T-helper 1 cell (primary cell): Measurements from ENCODE around the gene ENTR1.

ENCODE experiments used
- DNase-seq, 5 donors: peaks; one replicate each; pipeline ENCODE4 v3.0.0-alpha.2; 2012 to 2020
- total RNA-seq, 4 donors: gene quantifications; one replicate each; lab custom pipeline; 2026; lab: John Stamatoyannopoulos, UW

The ENTR1 gene, protein sequence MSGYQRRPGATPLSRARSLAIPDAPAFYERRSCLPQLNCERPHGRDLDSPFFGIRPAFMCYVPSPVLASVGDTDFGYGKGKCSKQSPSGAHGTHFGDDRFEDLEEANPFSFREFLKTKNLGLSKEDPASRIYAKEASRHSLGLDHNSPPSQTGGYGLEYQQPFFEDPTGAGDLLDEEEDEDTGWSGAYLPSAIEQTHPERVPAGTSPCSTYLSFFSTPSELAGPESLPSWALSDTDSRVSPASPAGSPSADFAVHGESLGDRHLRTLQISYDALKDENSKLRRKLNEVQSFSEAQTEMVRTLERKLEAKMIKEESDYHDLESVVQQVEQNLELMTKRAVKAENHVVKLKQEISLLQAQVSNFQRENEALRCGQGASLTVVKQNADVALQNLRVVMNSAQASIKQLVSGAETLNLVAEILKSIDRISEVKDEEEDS
- total RNA-seq = 32.0 to 57.8 (median 44.7) reads per million in 4 donors

DNA sequence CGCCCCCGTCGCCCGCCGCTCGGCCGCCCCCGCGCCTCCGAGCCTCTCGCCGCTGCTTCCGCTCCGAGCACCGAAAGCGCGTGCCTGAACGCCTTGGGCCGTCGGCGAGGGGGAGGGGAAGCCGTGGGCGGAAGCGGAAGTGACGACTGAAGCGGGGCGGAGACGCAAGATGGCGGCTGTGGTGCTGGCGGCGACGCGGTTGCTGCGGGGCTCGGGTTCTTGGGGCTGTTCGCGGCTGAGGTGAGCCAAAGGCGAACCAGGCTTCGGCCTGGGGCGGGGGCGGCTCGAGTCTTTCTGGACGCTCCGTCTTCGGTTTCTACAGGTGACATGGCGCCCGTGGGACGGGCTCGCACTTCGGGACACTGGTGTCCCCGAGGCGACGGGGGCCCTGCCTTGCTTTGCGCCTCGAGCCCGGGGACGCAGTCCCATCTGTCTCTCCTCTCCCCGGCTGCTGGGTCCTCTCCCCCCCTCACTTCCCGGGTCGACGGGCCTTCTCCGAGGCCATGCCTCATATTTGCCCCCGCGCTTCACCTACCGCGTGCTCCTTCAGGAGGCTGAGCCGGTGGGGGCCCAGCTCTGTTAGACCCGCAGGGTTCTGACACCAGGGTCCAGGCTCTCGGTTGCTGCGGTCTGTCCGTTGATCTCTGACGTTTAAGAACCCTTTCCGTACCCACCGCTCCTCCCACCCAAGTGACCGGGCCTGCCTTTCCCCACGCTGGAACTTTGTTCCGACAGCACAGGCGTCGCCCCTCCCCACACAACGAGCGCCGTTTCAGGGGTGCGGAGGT, at the start of gene ENTR1, which contains the start of gene PMPCA:
ENTR1 (minus strand) TSS at position 115 of the 788 bp plus-strand sequence. CDS start 217 bp downstream, outside the sequence.
PMPCA (plus strand) TSS at position 159 of the 788 bp plus-strand sequence; CDS start at position 170, 11 bp downstream.
- peak; percentile 85 to 94 (median 91) for DNase-seq

DNA sequence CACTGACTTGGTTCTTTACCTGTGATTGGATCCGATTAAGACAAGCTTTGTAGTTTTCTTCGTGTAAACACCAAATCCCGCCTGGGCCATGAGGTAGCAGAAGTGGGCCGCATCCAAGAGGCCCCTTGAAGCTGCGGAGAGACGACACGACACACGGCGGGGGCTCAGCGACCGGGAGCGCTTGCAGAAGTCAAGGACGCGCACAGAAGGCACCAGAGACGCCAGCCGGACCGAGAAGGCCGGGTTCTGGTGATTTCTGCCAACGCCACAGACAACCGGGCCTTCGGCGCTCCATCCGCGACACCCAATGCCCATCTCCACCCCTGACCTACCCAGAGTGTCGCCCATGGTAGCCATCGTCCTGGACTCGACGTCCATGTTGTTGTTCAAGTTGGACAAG, 49.0 kb upstream of the ENTR1 start:
- no peak for DNase-seq

DNA sequence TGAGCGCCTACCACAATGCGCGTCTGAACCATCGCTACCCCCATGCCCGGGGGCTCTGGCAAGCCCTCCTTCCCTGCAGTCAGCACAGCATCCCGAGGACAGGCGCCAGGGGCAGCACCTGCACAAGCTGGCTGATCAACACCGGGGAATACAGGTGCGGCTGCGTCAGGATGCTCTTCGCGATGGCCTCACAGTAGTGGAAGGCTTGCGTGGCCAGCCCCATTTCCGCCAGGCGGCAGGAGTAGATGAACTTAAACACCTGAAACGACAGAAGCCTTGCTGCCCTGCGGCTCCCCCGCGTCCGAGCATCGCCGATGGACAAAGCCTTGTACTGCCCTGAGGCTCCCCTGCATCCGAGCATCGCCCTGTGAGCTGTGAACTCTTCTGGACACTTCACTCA, 46.9 kb upstream of the ENTR1 start:
- DNase-seq = no peak

DNA sequence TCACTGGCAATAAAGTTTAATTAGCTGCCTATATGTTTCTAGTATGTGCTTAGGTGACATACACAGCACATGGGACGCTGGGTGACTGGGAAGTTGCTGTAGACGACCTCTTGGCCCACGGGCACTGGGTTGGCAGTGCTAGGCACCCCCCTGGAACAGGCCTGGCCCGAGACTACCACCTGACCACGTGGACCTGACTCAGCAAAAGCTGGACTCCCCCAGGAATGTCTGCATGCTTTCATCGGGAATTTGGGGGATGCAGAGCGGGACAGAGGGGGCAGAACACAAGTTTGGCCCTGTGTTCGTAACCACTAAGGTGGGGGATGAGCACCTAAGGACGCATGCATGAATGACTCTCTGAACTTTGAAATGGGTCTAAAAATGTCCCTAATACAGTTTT, 45.8 kb upstream of the ENTR1 start:
- no peak for DNase-seq

DNA sequence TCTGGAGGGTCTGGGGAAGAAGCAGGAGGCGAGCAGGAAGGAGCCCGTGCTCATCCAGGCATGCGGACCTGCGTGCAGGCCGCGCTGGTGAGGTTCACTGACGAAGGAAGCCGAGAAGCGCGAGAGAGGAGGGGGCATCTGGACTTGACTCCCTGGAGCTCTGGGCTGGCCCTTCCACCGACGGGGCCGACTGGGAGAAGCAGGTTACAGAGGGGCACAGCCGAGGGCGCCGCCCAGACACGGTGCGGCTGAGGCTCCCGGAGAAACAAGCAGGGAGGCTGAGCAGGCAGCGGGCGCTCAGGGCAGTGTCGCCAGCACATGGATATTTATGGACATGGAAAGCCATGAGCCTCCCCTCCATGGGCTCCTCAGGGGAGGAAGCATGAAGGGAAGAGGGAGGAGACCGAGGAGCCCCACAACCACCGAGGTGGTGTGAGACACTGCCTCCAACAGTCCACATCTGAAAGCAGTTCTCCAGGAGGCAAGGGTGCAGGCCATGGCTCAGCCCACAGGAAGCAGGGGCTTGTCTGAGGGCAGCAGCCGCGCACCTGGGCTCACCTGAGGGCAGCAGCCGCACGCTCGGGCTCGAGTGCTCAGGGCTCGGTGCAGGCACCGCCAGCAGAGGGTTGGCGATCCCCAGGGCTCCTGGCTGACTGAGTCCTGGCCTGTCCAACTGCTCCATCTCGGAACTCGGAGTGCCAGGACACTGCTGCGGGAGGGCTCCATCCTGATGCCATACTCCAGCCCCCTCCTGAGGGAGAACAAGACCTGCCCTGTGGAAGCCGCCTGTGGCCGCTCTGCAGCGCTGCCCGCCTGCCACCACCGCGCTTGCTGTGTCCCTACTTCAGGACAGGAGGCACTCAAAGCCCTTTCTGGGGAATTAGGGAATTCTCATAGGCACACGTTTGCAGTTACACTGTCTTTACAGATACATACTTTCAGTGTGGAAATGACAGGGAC, 44.9 kb upstream of the ENTR1 start:
- no peak for DNase-seq

DNA sequence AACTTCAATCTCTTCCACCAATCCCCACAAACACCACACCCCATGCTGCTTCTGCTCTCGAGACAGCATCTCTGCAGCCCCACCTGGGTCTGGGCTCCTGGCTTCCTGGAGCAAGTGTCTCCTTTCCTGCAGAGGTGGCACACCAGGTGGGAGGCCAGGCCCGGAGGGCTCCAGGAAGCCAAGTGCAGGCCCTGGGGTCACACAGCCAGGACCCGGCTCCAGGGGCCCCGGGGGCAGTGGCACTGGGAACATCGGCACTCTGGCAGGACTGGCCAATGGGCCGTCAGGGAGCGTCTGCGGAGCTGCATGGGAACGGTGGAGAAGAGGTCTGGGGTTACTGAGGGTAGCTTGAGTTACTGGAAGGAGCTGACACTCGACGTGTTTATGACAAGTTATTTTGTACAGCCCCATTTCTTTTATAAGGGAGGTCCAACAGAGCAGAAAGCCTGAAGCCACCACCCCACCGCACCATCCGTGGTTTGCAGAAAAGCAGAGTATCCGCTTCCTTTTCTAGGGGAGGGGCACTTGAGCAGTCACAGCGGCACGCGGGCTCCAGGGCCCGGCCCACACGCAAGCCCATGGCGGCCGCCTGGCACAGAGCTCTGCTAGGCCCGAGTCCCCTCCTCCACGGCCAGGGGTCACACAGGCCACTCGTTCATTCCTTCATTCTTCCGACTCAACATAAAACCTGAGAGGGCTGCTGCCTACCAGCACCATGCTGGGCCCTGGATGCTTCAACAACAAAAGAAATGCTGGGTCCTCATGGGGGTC, 43.8 kb upstream of the ENTR1 start:
- DNase-seq = no peak

DNA sequence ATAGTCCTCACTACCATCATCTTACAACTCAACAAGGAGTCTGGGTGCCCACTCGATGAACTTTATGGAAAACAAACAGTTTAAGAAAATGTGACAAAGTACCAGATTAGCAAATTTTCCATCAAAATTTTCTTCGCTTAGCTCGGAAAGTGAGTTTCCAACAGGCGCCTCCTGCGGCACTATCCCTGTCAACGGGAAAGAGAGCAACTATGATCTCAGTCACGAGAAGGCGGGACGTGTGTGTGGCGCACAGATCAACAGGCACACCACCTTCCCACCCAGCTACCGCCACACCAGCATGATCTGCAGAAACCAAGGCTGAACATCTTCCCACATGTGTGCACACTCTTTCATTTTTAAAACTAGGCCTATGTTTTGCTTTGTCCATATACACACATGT, 42.9 kb upstream of the ENTR1 start:
- DNase-seq = no peak

DNA sequence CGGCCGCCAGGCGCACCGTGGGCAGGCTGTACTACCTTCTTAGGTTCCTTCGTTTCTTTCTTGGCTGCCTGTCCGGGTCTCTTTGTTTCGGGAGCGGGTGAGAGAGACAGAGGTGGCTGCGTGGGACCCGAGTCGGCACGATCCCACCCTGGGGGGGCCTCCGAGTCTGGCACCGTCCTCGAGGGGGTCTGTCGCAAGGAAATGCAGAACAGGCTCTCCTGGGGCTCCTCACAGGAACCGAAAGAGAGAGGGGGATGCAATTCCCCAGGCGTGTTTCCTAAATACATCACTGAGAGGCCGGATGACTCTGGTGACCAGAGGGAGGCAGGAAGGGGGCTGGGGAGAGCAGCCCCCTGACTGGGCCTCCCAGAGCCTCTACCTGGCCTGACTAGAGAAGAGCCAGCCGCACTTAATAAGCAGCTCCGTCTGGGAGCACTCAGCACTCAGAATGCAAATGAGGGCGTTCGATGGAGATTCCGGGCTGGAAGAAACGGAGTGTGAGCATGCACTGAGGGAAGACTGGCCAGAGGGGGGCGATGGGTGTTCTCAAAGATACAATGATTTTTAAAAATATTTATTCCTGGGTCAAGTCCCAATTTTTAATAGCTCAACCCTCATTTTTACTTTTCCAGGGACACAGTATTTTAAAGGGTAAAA, 40.9 kb upstream of the ENTR1 start:
- DNase-seq = no peak

DNA sequence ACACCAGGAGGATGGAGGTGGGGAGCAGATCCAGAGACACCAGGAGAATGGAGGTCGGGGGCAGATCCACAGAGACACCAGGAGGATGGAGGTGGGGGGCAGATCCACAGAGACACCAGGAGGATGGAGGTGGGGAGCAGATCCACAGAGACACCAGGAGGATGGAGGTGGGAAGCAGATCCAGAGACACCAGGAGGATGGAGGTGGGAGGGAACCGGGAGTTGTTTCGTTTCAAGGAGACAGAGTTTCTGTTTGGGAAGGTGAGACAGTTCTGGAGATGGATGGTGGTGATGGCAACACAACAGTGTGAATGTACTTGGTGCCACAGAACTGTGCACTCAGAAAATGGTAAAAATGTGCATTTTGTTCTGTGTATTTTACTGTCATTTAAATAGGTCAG, 38.2 kb upstream of the ENTR1 start:
- no peak for DNase-seq

DNA sequence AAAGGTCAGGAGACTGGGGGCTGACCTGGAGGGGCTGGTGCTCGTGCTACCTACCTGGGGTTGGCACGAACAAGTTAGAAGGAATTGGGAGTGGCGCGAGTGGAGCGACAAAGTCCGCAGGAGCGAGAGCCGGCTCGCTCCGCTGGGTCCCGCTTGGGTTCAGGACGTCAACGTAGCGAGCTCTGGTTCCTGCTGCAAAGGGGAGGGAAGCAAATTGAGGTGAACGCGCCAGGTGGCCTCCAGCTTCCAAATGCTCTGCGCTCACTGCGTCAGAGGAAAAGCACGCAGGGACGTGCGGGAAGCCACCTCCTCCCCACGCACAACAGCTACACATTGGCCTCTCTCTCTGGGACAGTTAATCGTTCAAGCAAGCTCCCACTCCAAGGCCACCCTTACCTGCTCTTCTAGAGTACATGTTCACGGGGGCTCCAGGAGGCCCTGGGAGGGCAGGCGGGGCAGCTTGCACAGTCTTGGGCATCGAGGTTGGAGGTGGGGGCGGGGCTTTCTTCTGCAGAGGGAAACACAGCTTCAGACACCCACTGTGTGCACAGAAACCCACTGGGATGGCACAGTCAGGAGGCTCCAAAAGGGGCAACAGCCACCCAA, 36.9 kb upstream of the ENTR1 start:
- DNase-seq = no peak

DNA sequence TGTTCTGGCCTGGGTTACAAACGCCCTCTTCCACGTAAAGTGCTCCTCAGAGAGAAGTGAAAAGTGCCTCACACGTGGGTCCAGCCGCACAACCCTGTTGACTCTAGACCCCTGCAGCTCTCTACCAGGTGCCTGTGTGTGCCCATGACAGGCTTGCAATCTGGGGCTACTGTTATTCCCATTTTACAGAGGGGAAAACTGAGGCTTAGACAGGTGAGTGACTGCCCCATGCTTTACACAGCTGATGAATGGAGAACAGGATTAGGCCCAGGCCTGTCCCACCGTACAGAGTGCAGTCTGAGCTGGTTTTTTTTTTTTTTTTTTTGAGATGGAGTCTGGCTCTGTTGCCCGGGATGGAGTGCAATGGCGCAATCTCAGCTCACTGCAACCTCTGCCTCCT, 35.4 kb upstream of the ENTR1 start:
- DNase-seq = no peak

DNA sequence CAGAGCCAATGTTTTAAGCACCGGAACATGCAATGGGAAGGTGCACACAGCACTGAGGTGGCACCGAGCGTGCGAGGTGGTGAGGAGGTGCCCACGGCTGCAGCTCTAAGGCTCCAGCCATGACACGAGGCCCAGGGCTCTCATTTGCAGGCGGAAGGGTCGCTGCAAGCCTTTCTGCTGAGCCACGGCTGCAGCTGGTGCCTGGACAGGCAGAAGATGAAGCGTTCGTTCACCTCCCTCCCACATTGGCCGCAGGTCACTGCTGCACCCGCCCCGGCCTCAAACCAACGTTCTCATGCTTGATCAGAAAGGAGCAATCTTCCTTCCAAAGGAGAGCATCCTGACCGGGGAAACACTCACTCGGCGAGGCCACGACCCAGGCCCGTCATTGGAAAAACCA, 33.7 kb upstream of the ENTR1 start:
- DNase-seq = no peak

DNA sequence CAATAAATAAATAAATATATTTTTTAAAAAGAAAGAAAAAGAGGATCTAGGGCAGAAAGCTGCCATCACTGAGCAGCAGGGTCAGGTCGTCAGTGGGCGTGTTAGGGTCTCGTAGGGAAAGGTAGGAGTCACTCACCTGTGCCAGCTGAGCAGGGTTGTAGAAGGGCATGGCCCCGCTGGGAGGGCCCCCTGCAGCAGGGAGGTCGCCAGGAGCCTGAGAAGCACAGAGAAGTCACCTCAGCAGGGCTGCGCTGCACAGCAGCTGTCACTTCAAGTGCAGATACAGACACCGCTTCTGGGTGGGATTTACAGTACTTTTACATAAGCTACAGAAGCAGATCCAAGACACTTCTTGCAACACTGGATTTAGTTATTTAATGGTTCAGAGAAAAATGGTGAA, 33.3 kb upstream of the ENTR1 start:
- DNase-seq = no peak

DNA sequence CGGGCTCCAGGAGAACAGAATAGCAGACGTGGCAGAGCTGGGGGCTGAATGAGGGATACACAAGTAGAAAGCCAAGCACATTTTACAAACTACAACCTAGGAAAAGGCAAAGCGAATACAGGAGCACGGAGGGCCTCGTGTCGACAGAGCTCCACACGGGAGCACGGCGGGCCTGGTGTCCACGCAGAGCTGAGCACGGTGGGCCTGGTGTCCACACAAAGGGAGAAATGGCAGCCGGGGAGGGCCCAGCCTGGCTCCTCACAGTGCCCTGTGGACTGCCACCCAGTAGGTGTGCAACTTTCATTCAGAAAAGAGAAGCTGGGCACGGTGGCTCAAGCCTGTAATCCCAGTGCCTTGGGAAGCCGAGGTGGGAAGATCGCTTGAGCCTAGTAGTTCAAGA, 32.7 kb upstream of the ENTR1 start:
- DNase-seq = no peak

DNA sequence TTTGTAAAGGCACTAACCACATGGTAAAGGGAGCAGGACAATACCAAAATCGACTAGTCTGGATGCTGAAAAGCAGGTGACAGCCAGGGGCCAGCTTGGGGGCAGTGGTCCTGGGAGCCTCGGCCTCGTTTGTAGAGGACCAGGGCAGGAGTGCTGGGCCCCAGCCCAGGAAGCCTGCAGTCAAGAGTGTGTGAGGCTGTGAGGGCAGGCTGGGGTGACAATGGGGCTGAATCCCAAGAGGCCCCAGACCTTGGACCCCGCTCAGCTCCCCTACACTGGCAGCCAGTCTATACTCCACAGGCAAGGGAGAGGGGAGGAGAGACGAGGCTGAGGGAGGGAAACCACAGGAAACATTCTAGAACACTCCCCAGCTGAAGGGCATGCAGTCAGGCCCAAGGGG, 31.9 kb upstream of the ENTR1 start:
- no peak for DNase-seq

DNA sequence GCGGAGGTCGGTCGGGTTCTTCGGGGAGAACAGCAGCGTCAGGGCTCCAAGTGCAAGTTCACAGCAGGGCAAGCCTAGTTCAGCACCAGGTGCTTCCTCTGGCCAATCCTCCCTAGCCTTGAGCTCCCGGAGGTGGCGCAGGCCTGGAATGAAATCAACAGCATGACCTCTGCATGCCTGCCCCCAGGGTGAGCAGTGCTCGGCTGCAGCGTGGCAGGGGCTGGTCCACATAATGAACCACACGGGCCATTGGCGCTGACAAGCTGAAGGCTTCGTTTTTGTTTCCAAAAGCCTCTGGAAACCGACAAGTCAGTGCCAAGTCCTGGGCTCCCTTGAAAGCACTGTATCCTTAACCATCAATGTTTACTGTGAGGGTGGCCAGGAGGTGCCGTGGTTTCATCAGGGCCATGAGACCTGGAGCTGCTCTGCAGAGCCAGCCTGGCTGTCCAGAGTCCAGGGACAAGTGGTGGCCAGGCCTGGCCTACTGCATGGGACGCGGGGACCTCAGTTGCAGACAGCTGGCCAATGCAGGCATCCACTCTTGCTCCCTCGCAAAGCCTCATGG, 31.3 kb upstream of the ENTR1 start:
- DNase-seq = no peak

DNA sequence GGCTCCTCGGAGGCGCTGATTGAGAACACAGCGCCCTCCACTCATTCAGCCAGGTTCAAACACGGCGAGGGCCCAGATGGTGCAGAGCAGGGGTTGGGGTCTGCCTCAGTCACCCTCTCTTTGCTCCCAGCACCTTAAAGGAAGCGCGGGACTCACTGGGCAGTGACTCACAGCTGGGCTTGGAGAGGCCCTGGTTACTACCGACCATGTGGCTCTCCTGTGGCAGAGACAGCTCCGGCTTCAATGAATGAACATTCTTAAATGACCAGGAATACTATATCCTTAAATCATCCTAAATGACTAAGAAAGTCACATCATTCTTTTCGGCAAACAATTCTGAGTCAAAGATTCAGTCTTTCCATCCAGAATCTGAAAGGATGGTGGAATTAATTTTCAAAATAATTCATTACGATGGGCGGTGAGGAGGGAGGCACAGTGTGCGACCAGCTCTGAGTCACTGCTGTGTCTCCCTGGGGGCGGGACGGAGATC, 30.8 kb upstream of the ENTR1 start:
- no peak for DNase-seq

DNA sequence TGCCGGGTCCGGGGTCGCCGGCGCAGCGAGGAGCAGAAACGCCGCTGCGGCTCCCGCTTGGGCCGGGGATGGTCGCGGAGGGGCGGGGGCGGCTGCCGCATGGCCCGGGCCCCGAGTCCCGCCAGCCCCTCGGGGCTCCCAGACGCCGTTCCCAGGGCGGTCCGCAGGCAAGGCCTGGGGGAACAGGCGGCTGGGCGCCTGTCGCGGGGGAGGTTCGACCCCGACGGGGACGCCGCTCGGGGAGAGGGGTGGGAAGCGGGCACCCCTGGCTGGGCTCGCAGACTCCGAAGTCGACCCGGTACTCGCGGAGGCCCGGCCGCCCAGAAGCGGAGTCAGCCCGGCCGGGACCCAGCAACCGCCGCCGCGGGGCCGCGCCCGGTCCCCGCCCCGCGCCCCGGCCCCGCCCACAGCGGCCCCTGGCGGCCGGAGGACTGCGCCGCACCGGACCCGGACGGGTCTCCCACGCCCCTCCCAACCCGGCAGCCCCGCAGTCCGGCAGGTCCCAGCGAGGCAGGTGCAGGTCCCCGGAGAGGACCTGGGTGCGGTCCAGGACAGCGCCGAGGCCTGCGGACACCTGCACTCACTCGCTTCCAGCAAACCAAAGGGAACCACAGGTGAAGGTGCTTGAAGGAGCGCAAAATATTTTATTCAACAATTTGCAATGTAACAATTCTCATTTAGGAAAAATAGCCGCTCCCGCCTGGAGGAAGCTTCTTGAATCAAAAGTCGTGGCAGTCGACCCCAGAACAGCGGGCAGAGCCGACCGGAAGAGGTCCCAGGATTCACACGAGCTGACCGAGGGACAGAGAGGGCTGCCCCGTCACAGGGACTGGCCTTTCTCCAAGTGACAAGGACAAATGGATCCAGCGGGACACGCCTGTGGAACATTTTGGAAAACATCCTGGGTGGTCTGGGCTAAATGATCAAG, 29.3 kb upstream of the ENTR1 start, which contains the start of gene INPP5E:
INPP5E (minus strand) TSS at position 365 of the 928 bp plus-strand sequence. CDS start 426 bp downstream, outside the sequence.
- peak; percentile 59 to 83 (median 71) for DNase-seq
